Gastrocnemius medialis (tissue), 4 donors: ENCODE results near the gene DNM3.

ENCODE experiments used
- CTCF ChIP-seq, 5 experiments: fragments of 450-650 bp in 3 of 5; fragments of 200-600 bp in 2 of 5; sonication (generic) in 2 of 5; IDR thresholded peaks in 4 of 5; conservative IDR thresholded peaks in 1 of 5; 1 replicate in 4 of 5; 2 replicates in 1 of 5; pipeline ENCODE4 v1.5.1; 2016 to 2019; ENCODE audit warnings: antibody characterized with exemption in 5 of 5, mild to moderate bottlenecking in 3 of 5, moderate library complexity in 3 of 5
- POLR2A ChIP-seq, 2 donors: fragments of 450-650 bp; IDR thresholded peaks; one replicate each; pipeline ENCODE4 v1.6.1; 2017; ENCODE audit warnings: antibody characterized with exemption in 2 of 2, mild to moderate bottlenecking in 2 of 2, moderate library complexity in 2 of 2

GRCh38 chr1:171969813-171970212 lies 128.5 kb downstream of the DNM3 start:
- no peak for TF ChIP-seq CTCF (IDR thresholded peaks at IDR 0.05 in 4 of 5, conservative IDR thresholded peaks at IDR 0.05 in 1 of 5)
- no peak for TF ChIP-seq POLR2A (IDR thresholded peaks at IDR 0.05)
